ENCODE measurements around the gene BAD. TPM values are rescaled to one million over a fixed set of nuclear protein-coding genes. Genes with fewer than 3 reads are reported as not detected.

BAD gene
- polyA plus RNA-seq, 1 donor (not counting 4 experiments of a cell fraction or from before 2014, with no cell fraction given) = 58.3 TPM

DNA sequence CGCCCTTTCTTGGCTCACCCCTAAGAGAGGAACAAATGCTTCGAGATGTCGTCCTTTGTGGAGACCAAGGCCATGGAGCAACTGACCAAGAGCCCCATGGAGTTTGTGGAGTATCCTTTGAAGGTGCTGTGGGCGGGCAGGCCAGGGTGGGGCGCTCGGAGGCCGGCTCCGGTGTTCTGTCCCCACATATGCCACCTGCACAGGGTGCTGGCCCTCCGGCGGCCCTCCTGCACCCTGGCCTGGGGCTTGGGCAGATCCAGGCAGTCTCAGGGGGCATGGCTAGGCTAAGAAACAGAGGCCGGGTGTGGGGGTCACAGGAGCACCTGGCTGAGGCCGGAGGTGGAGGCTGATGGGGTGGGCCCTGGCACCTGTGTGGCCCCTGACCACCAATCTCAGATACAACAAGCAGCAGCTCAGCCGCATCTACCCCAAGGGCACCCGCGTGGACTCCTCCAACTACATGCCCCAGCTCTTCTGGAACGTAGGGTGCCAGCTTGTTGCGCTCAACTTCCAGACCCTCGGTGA, 22.8 kb downstream of the BAD start:
- Histone ChIP-seq H3K9me1 (ENCODE audit: control insufficient read depth, extremely low read depth, insufficient read depth, low read length) (peaks cover 2% of the 10 kb centered on the region), H3K4me1 (ENCODE audit: control insufficient read depth, extremely low read depth, insufficient read depth, low read length) (peaks cover 22% of the 10 kb centered on the region), H3K79me2 (ENCODE audit: control insufficient read depth, insufficient read depth, low read length) (peaks cover 12% of the 10 kb centered on the region), H3K4me2 (ENCODE audit: control insufficient read depth, extremely low read depth, insufficient read depth, low read depth, low read length) (no peak overlapping the region), H3K4me3 (ENCODE audit: control insufficient read depth in 2 of 3, extremely low read depth in 1 of 3, insufficient read depth in 2 of 3, low read depth in 1 of 3, low read length in 3 of 3) (no peak overlapping the region), H3K9ac (ENCODE audit: control insufficient read depth, extremely low read depth, insufficient read depth, low read length) (no peak overlapping the region), H3K9me3 (ENCODE audit: control insufficient read depth, low read depth, low read length) (no peaks in the 10 kb centered on the region), H4K20me1 (ENCODE audit: control insufficient read depth, extremely low read depth, insufficient read depth, low read length) (no peaks in the 10 kb centered on the region), H3K36me3 (ENCODE audit: control insufficient read depth in 2 of 2, extremely low read depth in 1 of 2, insufficient read depth in 2 of 2, low read length in 2 of 2) (peaks cover 50 to 74% of the 10 kb centered on the region in 2 experiments), H3K27me3 (ENCODE audit: control insufficient read depth, extremely low read depth, insufficient read depth, low read length) (no peaks in the 10 kb centered on the region), H3K27ac (ENCODE audit: control insufficient read depth, insufficient read depth, low read length) (no peak overlapping the region), H2AFZ (ENCODE audit: control insufficient read depth, low read length) (no peak overlapping the region)
- dilution Hi-C loops (cut with MboI; ENCODE audit: extremely low pct_ligation_motif_present, low sequenced_read_pairs) = no loop called here
- TF ChIP-seq, protein P1, sequence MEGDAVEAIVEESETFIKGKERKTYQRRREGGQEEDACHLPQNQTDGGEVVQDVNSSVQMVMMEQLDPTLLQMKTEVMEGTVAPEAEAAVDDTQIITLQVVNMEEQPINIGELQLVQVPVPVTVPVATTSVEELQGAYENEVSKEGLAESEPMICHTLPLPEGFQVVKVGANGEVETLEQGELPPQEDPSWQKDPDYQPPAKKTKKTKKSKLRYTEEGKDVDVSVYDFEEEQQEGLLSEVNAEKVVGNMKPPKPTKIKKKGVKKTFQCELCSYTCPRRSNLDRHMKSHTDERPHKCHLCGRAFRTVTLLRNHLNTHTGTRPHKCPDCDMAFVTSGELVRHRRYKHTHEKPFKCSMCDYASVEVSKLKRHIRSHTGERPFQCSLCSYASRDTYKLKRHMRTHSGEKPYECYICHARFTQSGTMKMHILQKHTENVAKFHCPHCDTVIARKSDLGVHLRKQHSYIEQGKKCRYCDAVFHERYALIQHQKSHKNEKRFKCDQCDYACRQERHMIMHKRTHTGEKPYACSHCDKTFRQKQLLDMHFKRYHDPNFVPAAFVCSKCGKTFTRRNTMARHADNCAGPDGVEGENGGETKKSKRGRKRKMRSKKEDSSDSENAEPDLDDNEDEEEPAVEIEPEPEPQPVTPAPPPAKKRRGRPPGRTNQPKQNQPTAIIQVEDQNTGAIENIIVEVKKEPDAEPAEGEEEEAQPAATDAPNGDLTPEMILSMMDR (optimal IDR thresholded peaks at IDR 0.05 in 1 of 3, IDR thresholded peaks at IDR 0.05 in 1 of 3, conservative IDR thresholded peaks at IDR 0.05 in 1 of 3; ENCODE audit: extremely low read depth in 1 of 3, insufficient read depth in 2 of 3, low read length in 3 of 3) = no peak
- no peak for TF ChIP-seq EZH2 (IDR thresholded peaks at IDR 0.05; ENCODE audit: low read length)
- DNase-seq (ENCODE audit: low read depth, low spot score) (no peak), FAIRE-seq (no peak)

DNA sequence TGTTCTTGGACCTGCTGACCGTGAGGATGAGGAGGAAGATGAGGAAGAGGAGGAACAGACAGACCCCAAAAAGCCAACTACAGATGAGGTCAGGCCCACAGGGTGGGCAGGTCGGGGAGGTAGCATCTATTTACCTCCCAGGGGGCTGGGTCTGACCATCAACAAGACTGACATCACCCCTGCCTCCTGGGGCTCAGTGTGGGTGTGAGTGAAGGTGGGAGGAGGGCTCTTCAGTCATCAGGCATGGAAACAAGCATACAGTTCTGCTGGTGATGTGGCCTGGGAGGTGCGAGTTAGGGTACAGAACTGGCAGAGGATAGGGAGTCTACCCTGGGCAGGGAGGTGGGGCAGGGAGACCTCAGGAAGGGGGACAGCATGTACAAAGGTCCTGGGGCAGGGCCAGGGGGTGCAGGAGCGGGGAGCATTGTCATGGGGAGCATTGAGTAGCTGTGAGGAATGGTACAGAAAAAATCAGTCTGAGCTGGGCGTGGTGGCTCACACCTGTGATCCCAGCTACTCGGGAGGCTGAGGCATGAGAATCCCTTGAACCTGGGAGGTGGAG, 24.2 kb downstream of the BAD start:
- H3K4me1 ChIP-seq (ENCODE audit: control insufficient read depth, extremely low read depth, insufficient read depth, low read length) = peaks cover 17% of the 10 kb centered on the region
- FAIRE-seq (no peak), DNase-seq (ENCODE audit: low read depth, low spot score) (no peak)
- no peaks in the 10 kb centered on the region for H3K9me3 ChIP-seq (ENCODE audit: control insufficient read depth, low read depth, low read length)
- TF ChIP-seq, protein P1 (optimal IDR thresholded peaks at IDR 0.05 in 1 of 3, IDR thresholded peaks at IDR 0.05 in 1 of 3, conservative IDR thresholded peaks at IDR 0.05 in 1 of 3; ENCODE audit: extremely low read depth in 1 of 3, insufficient read depth in 2 of 3, low read length in 3 of 3) = no peak
- no peak for TF ChIP-seq EZH2 (IDR thresholded peaks at IDR 0.05; ENCODE audit: low read length)
- H2AFZ ChIP-seq (ENCODE audit: control insufficient read depth, low read length) = no peak overlapping the region
- no peak overlapping the region for H3K4me2 ChIP-seq (ENCODE audit: control insufficient read depth, extremely low read depth, insufficient read depth, low read depth, low read length)
- peaks cover 51 to 72% of the 10 kb centered on the region in 2 experiments for H3K36me3 ChIP-seq (ENCODE audit: control insufficient read depth in 2 of 2, extremely low read depth in 1 of 2, insufficient read depth in 2 of 2, low read length in 2 of 2)
- no peak overlapping the region for H3K4me3 ChIP-seq (ENCODE audit: control insufficient read depth in 2 of 3, extremely low read depth in 1 of 3, insufficient read depth in 2 of 3, low read depth in 1 of 3, low read length in 3 of 3)
- no peak overlapping the region for H3K27ac ChIP-seq (ENCODE audit: control insufficient read depth, insufficient read depth, low read length)
- H4K20me1 ChIP-seq (ENCODE audit: control insufficient read depth, extremely low read depth, insufficient read depth, low read length) = no peaks in the 10 kb centered on the region
- H3K79me2 ChIP-seq (ENCODE audit: control insufficient read depth, insufficient read depth, low read length) = peaks cover 14% of the 10 kb centered on the region
- H3K27me3 ChIP-seq (ENCODE audit: control insufficient read depth, extremely low read depth, insufficient read depth, low read length) = no peaks in the 10 kb centered on the region
- dilution Hi-C loops (cut with MboI; ENCODE audit: extremely low pct_ligation_motif_present, low sequenced_read_pairs) = no loop called here
- peaks cover 2% of the 10 kb centered on the region for H3K9me1 ChIP-seq (ENCODE audit: control insufficient read depth, extremely low read depth, insufficient read depth, low read length)
- H3K9ac ChIP-seq (ENCODE audit: control insufficient read depth, extremely low read depth, insufficient read depth, low read length) = no peak overlapping the region

All from keratinocyte (primary cell).